Right hindlimb (tissue), 1 donor: ENCODE results near the gene STXBP3.
"Not testable (repeated sequence)": the region's sequence is repeated elsewhere in the genome, so short reads cannot be mapped to it uniquely, and the experiment has no call there.

ENCODE experiments used
- DNase-seq: peaks from one replicate; pipeline ENCODE4 v3.0.0-alpha.2; 2018

Gene STXBP3

GRCh38 chr1:108732398-108732797 is 14.1 kb upstream of the STXBP3 start:
- DNase-seq: no peak

DNA sequence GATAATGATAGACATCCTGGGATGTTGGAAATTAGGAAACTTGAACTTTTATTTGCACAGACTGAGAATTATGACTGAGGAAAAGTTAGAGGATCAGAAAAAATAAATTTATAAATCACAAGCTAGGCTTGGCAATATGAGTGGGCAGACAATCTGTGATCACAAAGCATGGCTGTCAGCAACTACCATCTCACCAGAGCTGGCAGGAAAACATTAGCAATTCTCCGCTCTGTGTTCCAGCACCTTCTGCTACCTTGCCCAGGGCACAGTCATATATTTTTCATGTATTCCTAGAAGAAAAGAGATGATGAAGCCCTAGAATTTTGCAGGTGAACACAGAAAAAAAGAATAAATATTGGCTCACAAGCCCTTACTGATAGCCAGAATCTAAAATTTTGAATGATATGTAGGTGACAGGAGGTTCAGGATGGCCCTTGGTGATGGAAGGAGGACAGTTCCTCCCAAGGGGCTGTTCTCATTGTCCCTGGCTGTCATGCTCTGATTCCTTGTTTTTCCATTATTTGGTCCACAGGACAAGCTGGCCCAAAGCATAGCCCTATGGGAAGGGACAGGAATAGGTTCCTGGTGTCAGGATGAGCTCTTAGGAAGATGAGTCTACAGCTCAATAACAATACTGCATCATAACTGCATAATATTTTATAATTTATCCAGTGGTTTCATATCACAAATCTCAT is 12.2 kb upstream of the STXBP3 start:
- no peak for DNase-seq

DNA sequence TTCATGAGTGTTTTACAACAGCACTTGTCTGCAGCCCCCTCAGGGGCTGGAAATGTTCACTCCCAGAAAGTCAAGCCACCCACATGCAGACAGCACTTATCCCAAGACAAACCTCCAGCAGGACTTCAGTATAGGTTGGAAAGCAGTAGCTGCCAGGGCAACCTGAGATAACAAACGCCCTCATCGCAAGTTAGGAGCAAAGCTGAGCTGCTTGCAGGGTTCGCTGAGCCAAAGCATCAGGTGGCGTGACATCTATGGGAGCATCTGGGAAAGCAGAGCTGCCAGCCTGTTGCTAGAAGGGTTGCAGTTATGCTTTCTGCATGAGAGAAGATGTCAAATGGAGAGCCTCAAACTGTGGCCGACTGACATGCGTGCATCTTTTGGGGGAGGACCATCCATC is 4.2 kb upstream of the STXBP3 start:
- no peak for DNase-seq

DNA sequence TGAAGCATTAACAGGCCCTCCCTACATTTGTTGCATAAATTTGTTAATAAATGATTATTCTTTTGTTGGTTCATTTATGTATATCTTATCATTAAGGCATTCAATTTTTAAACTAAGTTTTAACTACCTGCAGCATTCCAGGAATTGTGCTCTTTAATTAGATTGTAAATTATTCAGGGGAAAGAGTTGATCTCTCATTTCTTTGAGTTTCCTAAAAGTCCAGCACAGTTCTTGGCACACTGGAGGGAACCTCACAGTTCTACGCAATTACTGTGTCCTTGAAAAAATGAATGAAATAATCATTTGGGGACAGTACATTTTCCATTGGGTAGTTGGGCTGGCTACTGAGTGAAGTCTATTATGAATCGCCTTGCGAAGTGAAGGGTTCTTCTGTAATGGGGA is 493 bp upstream of the STXBP3 start:
- no peak for DNase-seq

DNA sequence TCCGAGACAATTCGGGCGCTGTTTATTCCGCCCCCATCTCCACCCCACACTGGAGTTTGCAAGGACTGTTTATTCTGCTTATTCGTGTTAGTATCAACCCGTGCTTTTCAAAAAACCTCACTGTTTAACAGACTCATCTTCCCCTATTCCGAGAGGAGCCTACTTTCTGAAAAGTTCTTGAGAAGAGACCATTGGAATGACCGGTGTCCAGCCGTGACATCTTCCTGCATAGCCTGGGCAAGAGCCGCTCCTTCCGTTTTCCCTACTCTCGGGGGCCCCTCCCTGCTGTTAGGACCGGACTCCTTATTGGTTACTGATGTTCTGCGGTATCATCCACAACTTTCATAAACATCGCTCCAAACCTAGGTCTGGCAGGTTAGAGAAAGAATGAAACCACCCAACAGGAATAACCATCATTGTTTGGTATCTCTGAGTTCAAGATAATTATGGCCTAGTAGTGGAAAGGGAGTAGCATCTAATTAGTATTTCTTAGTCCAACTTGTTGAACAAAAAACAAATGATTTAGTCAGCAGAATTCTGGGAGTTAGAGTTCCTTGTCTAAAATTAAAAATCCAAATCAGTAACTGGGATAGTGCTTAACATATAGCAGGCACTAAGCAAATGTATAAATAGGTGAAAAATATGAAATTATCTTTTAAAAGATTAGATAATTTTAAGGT is 837 bp downstream of the STXBP3 start:
- DNase-seq: peak; percentile 90

DNA sequence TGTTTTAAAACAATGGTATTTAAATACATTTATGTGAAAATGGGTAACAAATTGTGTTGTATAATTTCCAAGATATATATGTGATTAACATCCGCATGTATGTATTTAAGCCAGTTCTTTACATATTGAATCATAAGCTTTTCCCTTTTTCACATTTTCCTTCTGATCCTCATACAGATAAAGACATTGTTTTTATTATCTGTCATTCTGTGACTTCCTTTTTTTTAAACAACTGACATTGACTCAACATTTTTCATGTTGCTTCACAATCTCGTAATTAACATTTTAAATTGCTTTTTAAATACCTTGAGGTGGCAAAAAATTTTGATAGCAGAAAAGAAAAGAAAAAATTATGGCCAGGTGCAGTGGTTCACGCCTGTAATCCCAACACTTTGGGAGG is 1.4 kb downstream of the STXBP3 start:
- DNase-seq: no peak

GRCh38 chr1:108749081-108749480 is 2.6 kb downstream of the STXBP3 start:
- DNase-seq: no peak

GRCh38 chr1:108750476-108751181 is 4.2 kb downstream of the STXBP3 start:
- DNase-seq: no peak

DNA sequence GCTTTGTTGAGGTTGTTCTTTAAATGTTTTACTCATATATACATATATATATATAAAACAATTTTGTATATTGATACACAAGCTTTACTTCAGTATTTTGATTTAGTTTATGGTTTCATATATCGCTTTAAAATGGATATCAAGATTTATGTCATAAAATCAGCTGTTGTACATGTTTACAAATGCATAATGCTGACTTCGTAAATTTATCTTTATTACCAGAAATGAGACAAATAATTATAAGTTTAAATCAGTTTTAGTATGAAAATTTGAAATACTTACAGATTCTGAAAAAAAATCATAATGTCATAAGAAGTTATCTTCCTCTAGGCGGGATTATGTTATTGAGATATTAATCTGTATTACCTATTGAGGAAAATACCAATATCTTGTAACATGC is 6.9 kb downstream of the STXBP3 start:
- DNase-seq: no peak

- DNase-seq: no peak
Observed at GRCh38 chr1:108758796-108759195, 12.3 kb downstream of the STXBP3 start.

- no peak for DNase-seq
Observed at GRCh38 chr1:108767115-108767514, 20.6 kb downstream of the STXBP3 start.

GRCh38 chr1:108767708-108768107 is 21.2 kb downstream of the STXBP3 start:
- DNase-seq: no peak

- no peak for DNase-seq
Observed at GRCh38 chr1:108777839-108778238, 31.4 kb downstream of the STXBP3 start.

GRCh38 chr1:108779455-108779854 is 33.0 kb downstream of the STXBP3 start:
- DNase-seq: no peak

DNA sequence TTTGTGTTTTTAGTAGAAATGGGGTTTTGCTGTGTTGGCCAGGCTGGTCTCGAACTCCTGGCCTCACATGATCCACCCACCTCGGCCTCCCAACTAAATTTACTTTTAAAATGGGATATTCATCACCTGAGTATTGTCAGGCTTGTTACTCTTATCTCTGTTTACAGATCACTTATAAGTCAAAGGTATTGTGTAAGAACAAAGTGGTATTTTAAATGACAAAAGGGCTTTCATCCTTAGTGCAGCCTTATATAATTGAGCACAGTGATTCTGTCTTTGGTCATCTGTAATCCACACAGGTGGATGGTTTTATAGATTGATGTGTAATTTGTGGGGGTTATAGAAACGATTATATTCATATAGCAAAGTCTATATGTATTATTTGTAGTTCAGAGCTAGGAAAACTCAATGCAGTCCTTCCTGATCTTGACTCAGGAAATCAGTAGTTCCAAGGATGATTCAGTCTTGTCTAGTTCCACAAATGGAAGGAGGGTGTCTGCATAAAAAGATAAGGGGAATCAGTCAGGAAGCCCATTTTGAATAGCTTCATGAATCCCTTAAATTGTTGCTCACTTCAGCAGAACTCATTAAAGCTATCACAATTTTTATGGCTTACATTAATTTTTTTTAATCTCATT is 34.6 kb downstream of the STXBP3 start:
- DNase-seq: no peak

DNA sequence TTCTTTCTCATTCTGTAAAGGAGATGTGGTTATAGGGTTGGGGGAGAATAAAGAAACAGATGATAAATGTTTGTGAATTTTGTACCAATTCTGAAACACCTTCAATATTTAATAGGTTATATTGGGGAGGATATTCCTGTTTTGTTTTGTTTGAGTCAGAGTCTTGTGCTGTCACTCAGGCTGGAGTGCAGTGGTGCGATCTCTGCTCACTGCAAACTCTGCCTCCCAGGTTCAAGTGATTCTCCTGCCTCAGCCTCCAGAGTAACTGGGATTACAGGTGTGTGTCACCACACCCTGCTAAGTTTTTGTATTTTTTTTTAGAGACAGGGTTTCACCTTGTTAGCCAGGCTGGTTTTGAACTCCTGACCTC is 35.1 kb downstream of the STXBP3 start:
- DNase-seq: not testable (repeated sequence)

- no peak for DNase-seq
Observed at GRCh38 chr1:108785264-108785663, 38.8 kb downstream of the STXBP3 start.

DNA sequence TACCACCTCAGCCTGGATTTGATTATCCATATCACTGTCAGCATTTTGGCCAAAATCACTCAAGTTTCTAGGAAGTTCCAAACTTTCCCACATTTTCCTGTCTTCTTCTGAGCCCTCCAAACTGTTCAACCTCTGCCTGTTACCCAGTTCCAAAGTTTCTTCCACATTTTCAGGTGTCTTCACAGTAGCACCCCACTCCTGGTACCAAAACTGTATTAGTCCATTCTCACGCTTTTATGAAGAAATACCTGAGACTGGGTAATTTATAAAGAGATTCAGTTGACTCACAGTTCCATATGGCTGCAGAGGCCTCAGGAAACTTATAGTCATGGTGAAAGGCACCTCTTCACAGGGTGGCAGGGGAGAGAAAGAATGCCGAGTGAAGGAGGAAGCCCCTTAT is 39.4 kb downstream of the STXBP3 start:
- DNase-seq: no peak

DNA sequence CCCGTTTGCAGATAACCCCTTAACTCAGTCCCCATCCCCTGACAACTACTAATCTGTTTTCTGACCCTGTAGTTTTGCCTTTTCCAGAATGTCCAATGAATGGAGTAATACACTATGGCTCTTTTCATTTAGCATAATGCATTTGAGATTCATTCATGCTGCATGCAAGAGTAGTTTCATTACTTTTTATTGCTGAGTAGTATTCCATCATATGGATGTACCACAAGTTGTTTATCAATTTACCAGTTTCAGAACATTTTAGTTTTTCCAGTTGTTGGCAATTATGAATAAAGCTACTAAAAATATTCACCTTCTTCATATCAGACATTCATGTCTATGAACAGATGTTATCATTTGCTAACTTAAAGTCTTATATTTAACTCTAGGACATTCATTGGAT is 45.3 kb downstream of the STXBP3 start:
- no peak for DNase-seq

DNA sequence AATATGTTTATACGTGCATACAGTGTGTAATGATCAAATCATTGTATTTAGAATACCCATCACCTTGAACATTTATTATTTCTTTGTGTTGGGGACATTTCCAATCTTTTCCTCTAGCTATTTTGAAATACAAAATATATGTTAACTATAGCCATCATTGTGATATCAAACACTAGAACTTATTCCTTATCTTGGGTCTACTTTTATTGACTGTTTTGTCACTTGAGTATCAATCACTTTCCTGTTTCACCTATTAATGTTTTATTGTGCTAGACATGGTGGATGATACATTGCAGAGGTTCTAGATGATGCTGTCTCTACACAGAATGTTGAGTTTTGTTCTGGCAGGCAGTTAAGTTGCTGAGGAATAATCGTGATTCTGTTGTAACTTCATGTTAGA is 45.9 kb downstream of the STXBP3 start:
- DNase-seq: no peak

DNA sequence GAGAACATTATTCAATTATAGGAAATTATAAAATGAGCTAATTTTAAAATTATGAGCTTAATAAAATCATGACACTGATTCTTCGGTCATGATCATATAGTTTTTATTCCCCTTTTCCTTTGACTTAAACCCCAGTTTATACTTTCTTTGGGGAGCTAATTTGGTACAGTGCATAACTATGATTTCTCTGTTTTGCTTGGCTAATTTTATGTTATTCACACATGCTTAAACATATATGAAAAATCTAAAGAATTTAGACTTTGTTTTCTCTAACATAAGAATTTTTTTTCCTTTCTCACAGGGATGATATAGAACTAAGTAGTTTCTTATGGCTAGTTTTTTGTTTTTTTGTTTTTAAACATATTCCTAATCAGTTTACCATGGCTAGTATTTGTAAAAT is 52.5 kb downstream of the STXBP3 start:
- DNase-seq: no peak

GRCh38 chr1:108801101-108801500 is 54.6 kb downstream of the STXBP3 start:
- no peak for DNase-seq

GRCh38 chr1:108803548-108803947 is 57.1 kb downstream of the STXBP3 start:
- no peak for DNase-seq

DNA sequence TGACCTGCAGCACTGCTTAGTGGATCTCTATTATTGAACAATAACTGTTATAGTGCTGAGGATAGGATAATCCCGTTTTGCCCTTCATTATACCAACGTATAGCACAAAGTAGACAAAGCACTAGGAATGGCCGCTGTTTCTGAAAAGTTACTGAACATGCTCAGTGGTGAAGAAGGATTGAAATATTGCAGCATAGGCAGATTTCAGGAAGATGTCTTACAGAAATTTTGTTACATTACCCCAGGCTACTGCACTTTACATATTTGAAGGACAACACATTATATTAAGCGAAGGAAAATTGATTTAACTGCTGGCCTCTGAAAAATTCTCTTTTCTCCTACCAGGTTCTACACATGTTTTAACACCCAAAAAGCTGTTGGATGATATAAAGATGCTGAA is 62.0 kb downstream of the STXBP3 start:
- no peak for DNase-seq
